ENCODE data around the gene FAM110C. TPM values are rescaled to one million over a fixed set of nuclear protein-coding genes. Genes with fewer than 3 reads are reported as not detected.

Gene FAM110C, protein sequence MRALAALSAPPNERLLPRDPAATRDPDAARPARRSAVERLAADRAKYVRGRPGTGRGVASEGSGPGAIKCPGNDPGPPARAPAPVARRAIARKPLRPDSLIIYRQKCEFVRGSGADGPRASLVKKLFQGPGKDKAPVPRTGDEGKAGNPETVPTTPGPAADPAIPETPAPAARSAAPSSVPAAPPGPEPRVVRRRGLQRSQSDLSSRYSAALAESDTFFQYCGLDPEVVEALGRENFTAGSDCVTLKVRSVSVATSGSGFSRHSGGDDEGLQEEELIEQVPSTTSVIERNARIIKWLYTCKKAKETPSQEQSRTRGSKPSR
- under 0.01 TPM in 1 of 2 replicates, not detected in the other for total RNA-seq

DNA sequence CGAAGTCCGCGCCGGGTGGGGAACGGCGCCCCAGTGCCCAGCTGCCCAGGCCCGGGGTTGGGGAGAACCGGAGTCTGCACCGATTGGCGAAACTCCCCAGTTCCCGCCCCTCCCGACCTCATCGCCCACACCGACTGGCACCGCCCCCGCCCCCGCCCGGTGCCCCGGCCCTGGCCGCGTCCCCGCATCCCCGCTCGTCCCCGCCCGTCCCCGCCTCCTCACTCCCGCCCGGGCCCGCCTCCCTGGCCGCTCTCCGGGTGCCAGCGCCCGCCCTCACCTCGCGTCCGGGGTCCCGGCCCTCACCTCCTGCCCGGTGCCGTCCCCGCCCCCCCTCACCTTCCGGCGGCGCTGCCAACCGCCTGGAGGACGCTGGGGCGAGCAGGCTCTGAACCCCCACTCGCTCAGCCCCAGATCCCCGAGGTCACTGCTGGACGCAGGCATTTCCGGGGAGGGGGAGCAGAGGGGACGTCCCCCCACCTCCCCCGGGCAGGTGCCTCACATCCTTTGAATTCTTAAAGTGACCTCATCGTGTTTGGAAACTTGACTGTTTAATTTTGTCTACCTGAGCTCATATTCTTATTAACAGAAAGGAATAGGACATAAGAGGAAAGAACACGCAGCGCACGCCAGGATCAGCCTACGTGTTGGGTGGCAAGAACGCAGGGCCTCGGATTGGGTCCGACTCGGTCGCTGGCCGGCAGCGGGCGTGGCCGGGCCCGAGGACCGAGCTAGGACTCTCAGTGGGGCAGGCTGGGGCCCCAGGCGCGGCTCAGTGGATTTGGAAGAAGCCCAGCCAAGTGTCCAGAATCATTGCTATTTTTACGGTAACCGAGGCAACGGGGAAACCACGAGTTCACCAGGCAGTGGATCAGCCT is at the start of gene FAM110C:
TSS of gene FAM110C (minus strand) at position 35 of the 875 bp plus-strand sequence. CDS start 120 bp downstream, outside the sequence.

Other genes starting within 250 kb of the FAM110C start
- gene SH3YL1, start 217.5 kb upstream of the FAM110C start, total RNA-seq, result 47.1 and 51.0 TPM in 2 replicates
- 63.3 and 69.2 TPM in 2 replicates for gene ACP1, start 218.4 kb upstream of the FAM110C start, total RNA-seq
- not detected in 2 replicates for gene ALKAL2, start 241.6 kb upstream of the FAM110C start, total RNA-seq

Measured in hair follicle dermal papilla cell (primary cell).